Vagina (tissue), 2 donors: ENCODE measurements around the gene GALNTL6. TPM values are rescaled to one million over a fixed set of nuclear protein-coding genes. Genes with fewer than 3 reads are reported as not detected.
"Not testable (repeated sequence)": the region's sequence is repeated elsewhere in the genome, so short reads cannot be mapped to it uniquely, and the experiment has no call there.

Experiments used
- DNase-seq, 2 donors: peaks; one replicate each; pipeline ENCODE4 v3.0.0-alpha.2; 2017; ENCODE audit errors: extremely low spot score in 2 of 2
- H3K27ac ChIP-seq: fragments of 200-600 bp; sonication (generic); one replicate; pipeline ENCODE4 v1.5.1; 2019
- H3K27me3 ChIP-seq: fragments of 200-600 bp; sonication (generic); one replicate; pipeline ENCODE4 v1.5.1; 2019
- H3K36me3 ChIP-seq, 2 donors: fragments of 200-600 bp; sonication (generic); one replicate each; pipeline ENCODE4 v1.5.1; 2017 to 2019
- H3K4me1 ChIP-seq: fragments of 200-600 bp; sonication (generic); one replicate; pipeline ENCODE4 v1.5.1; 2019
- H3K4me3 ChIP-seq, 2 donors: fragments of 200-600 bp; sonication (generic); 1 replicate in 1 of 2; 2 replicates in 1 of 2; pipeline ENCODE4 v1.5.1; 2016 to 2019
- H3K9me3 ChIP-seq: fragments of 200-600 bp; sonication (generic); one replicate; pipeline ENCODE4 v1.5.1; 2019
- CTCF ChIP-seq, 3 experiments: fragments of 450-650 bp in 2 of 3; fragments of 200-600 bp in 1 of 3; sonication (generic) in 1 of 3; IDR thresholded peaks; one replicate each; pipeline ENCODE4 v1.5.1; 2017 to 2019; ENCODE audit warnings: antibody characterized with exemption in 3 of 3, mild to moderate bottlenecking in 2 of 3, moderate library complexity in 2 of 3
- POLR2A ChIP-seq, 2 donors: fragments of 450-650 bp; IDR thresholded peaks; one replicate each; pipeline ENCODE4 v1.6.1; 2017; ENCODE audit warnings: antibody characterized with exemption in 2 of 2, mild to moderate bottlenecking in 2 of 2, moderate library complexity in 2 of 2
- POLR2AphosphoS5 ChIP-seq, 2 donors: sonication (generic); formaldehyde crosslinking; IDR thresholded peaks; one replicate each; pipeline ENCODE4 v1.9.0; 2017; ENCODE audit warnings: antibody characterized with exemption in 2 of 2, mild to moderate bottlenecking in 2 of 2, low read depth in 1 of 2; ENCODE audit not compliant: insufficient read depth in 1 of 2
- intact Hi-C: fragments of 100-400 bp; cut with DNase I; formaldehyde crosslinking; loops from one replicate; pipeline ENCODE4 v1.15.1; 2023
- total RNA-seq: library from RNA; depleted of rRNA; stranded (reverse); fragments of >200 nt; gene quantifications from one replicate; pipeline ENCODE4 v1.2.3, GENCODE V29; 2016

The GALNTL6 gene
- total RNA-seq, 1 donor from 2014 or later, result 0.74 TPM

GRCh38 chr4:172951679-172952451 lies 1138.7 kb downstream of the GALNTL6 start:
- intact Hi-C loops, result no loop called here
- DNase-seq, result no peak
- no peaks in the 10 kb centered on the region for H3K9me3 ChIP-seq
- no peak overlapping the region for H3K27ac ChIP-seq
- H3K27me3 ChIP-seq, result no peaks in the 10 kb centered on the region
- no peaks in the 10 kb centered on the region for H3K4me1 ChIP-seq
- no peak overlapping the region for H3K4me3 ChIP-seq
- H3K36me3 ChIP-seq, result no peaks in the 10 kb centered on the region
- TF ChIP-seq POLR2A (IDR thresholded peaks at IDR 0.05), result no peak
- no peak for TF ChIP-seq CTCF (IDR thresholded peaks at IDR 0.05)
- no peak for TF ChIP-seq POLR2AphosphoS5 (IDR thresholded peaks at IDR 0.05; ENCODE audit: insufficient read depth in 1 of 2, low read depth in 1 of 2)

GRCh38 chr4:172953896-172954568 lies 1140.8 kb downstream of the GALNTL6 start:
- H3K4me3 ChIP-seq, result no peak overlapping the region
- H3K27me3 ChIP-seq, result no peaks in the 10 kb centered on the region
- no peak for DNase-seq
- H3K4me1 ChIP-seq, result no peaks in the 10 kb centered on the region
- no peak for TF ChIP-seq CTCF (IDR thresholded peaks at IDR 0.05)
- H3K27ac ChIP-seq, result no peak overlapping the region
- no peaks in the 10 kb centered on the region for H3K9me3 ChIP-seq
- H3K36me3 ChIP-seq, result no peaks in the 10 kb centered on the region
- intact Hi-C loops, result no loop called here

GRCh38 chr4:172956340-172956739 lies 1143.1 kb downstream of the GALNTL6 start:
- H3K9me3 ChIP-seq, H3K27me3 ChIP-seq, intact Hi-C loops, H3K36me3 ChIP-seq, H3K4me1 ChIP-seq, H3K27ac ChIP-seq, H3K4me3 ChIP-seq, DNase-seq: not testable (repeated sequence)

GRCh38 chr4:172957216-172957615 lies 1144.0 kb downstream of the GALNTL6 start:
- Histone ChIP-seq H3K4me1 (no peaks in the 10 kb centered on the region), H3K27me3 (no peaks in the 10 kb centered on the region), H3K27ac (no peak overlapping the region), H3K4me3 (no peak overlapping the region), H3K36me3 (no peaks in the 10 kb centered on the region), H3K9me3 (no peaks in the 10 kb centered on the region)
- TF ChIP-seq POLR2AphosphoS5 (IDR thresholded peaks at IDR 0.05; ENCODE audit: insufficient read depth in 1 of 2, low read depth in 1 of 2), result no peak
- TF ChIP-seq POLR2A (IDR thresholded peaks at IDR 0.05), result no peak
- TF ChIP-seq CTCF (IDR thresholded peaks at IDR 0.05), result no peak
- DNase-seq, result no peak
- intact Hi-C loops, result no loop called here

- DNase-seq, result no peak
- intact Hi-C loops, result no loop called here
- TF ChIP-seq POLR2A (IDR thresholded peaks at IDR 0.05), result no peak
- peak; percentile 25 to 71 for TF ChIP-seq POLR2AphosphoS5 (IDR thresholded peaks at IDR 0.05; ENCODE audit: insufficient read depth in 1 of 2, low read depth in 1 of 2)
- Histone ChIP-seq H3K36me3 (no peaks in the 10 kb centered on the region), H3K4me1 (peaks cover 7% of the 10 kb centered on the region), H3K27me3 (no peaks in the 10 kb centered on the region), H3K27ac (no peak overlapping the region), H3K4me3 (no peak overlapping the region), H3K9me3 (no peaks in the 10 kb centered on the region)
These were observed 1149.6 kb downstream of the GALNTL6 start for GRCh38 chr4:172962564-172963353.
